ENCODE data around the gene PLA2G5. TPM values are rescaled to one million over a fixed set of nuclear protein-coding genes. Genes with fewer than 3 reads are reported as not detected.

The PLA2G5 gene
- total and polyA plus RNA-seq, 2 of the 8 experiments (the other 6 are each of a cell fraction or from before 2014, with no cell fraction given), result 0.05 TPM; not detected in 1

GRCh38 chr1:20035114-20035513 lies 34.9 kb upstream of the PLA2G5 start (continued):
- TF ChIP-seq POU5F1 (IDR thresholded peaks at IDR 0.05; ENCODE audit: low read depth, low read length) (no peak), HDAC6 (IDR thresholded peaks at IDR 0.05; ENCODE audit: low read depth, low read length) (no peak), TEAD4 (IDR thresholded peaks at IDR 0.05; ENCODE audit: low read depth, low read length) (no peak), SUZ12 (IDR thresholded peaks at IDR 0.05; ENCODE audit: low read length) (no peak), EZH2 (IDR thresholded peaks at IDR 0.05; ENCODE audit: low read depth, low read length, severe bottlenecking) (no peak)
